ENCODE measurements around the gene PSAP. TPM values are rescaled to one million over a fixed set of nuclear protein-coding genes. Genes with fewer than 3 reads are reported as not detected.
A peak's percentile ranks its signal among the peaks of the same experiment; 100 is the strongest.
"Not testable (repeated sequence)": the region's sequence is repeated elsewhere in the genome, so short reads cannot be mapped to it uniquely, and the experiment has no call there.

PSAP gene
- total RNA-seq (ENCODE audit: insufficient read depth, low replicate concordance): 417 TPM

GRCh38 chr10:71850743-71851464 lies at the start of gene PSAP:
PSAP (minus strand) TSS chr10:71851251; CDS start chr10:71851221, 30 bp downstream.
- DNase-seq (ENCODE audit: low spot score): peak; percentile 99

DNA sequence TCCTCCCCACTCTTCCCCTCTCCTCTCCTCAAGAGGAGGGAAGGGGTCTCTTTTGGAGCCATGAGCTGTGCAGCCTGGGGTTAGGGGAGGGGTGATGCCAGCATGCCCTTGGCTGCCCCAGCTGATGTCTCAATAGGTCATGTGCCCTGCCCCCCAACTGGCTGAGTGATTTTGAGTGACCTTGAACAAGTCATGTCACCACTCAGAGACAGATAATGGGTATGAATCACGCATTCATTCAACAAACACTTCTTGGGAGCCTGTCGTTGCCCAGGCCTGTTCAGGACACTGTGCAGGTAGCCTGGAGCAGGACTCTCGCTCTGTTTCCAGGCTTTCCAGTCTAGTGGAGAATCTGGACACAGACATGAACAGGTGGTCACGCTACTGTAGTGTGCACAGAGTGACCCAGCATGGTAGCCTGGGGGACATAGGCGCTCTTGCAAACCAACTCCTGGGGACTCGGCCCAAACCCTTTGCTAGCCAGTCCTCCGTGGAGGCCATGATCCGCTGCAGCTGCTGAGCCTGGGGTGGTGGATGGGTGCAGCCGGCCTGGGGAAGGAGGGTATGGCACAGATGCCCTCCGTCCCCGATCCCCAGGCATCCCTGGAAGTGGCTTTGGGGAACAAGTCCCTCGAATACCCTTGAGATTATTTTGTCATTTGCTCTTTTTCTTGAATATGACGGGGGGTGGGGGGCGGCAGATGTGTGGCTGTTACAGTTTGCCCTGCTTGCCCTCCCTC lies 49.6 kb upstream of the PSAP start:
- DNase-seq (ENCODE audit: low spot score): no peak

DNA sequence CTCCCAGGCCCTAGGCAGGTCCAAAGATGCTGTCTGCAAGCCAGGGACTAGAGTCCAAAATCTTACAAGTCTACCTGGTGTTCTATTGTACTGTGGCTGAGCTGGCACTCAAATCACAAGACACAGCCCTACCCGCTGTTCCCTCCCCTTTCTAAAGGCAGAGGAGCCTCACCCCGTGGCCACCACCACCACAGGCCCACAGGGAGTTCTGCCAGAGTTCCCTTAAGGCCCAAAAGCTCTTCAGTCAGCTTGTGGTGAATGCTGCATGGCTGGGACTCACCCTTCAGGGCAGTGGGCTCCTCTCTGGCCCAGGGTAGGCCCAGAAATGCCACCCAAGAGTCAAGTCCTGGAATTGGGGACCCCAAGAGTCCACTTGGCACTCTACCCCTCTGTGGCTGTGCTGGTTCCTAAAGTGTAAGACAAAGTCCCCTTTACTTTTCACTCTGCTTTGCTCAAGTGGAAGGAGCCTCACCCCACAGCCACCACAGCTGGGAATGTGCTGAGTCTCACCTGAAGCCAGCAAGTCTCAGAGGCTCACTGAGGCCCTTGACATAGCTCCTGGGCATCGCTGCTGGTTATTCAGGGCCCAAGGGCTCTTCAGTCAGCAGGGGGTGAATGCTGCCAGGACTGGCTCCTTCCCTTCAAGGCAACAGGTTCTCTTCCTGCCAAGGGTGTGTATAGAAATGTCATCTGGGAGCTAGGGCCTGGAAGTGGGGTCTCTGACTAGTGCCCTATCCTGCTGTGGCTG lies 48.8 kb upstream of the PSAP start:
- no peak for DNase-seq (ENCODE audit: low spot score)

DNA sequence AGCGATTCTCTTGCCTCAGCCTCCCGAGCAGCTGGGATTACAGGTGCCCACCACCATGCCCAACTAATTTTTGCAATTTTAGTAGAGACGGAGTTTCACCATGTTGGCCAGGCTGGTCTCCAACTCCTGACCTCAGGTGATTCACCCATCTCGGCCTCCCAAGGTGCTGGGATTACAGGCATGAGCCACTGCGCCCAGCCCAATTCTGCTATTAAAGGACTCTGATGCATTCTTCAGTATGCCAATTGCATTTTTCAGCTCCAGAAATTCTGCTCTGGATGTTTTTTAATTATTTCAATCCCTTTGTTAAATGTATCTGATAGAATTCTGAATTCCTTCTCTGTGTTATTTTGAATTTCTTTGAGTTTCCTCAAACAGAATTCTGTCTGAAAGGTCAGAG lies 47.3 kb upstream of the PSAP start:
- not testable (repeated sequence) for DNase-seq (ENCODE audit: low spot score)

DNA sequence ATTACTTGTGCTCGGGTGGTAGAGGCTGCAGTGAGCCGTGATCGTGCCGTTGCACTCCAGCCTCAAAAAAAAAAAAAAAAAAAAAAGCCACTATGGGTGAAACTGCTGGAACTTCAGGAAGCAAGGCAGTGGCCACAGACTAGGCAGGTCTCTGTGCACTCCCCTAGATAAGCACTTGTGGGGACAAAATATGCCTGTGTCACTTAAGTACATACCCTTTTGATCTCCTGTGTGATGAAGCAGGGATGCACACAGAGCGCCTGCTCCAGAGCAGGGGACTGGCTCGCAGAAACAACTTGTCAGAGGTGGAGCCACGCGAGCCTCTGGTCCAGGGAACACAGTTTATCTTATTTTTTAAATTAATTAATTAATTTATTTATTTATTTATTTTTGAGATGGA lies 42.9 kb upstream of the PSAP start:
- DNase-seq (ENCODE audit: low spot score): no peak

DNA sequence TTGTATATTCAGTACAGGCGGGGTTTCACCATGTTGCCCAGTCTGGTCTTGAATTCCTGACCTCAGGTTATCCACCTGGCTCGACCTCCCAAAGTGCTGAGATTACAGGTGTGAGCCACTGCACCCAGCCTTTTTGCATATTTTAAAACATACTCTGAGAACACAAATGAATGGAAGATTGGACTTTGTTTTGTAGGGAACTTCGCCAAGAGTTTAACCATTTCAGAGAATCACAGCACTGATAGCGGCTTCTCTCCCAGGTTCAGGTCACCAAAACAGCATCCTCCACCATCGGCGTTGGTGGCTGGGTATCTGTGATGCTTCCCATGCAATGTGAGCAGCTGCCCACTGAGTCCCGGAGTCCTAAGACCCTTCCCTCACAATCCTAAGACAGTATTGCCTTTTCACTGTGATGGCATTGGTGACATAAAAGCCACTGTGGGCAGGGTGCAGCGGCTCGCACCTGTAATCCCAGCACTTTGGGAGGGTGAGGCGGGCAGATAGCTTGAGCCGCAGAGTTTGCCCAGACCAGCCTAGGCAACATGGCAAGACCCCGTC lies 42.3 kb upstream of the PSAP start:
- DNase-seq (ENCODE audit: low spot score): no peak

- no peak for DNase-seq (ENCODE audit: low spot score)
Measured at GRCh38 chr10:71891437-71891836, 40.4 kb upstream of the PSAP start.

DNA sequence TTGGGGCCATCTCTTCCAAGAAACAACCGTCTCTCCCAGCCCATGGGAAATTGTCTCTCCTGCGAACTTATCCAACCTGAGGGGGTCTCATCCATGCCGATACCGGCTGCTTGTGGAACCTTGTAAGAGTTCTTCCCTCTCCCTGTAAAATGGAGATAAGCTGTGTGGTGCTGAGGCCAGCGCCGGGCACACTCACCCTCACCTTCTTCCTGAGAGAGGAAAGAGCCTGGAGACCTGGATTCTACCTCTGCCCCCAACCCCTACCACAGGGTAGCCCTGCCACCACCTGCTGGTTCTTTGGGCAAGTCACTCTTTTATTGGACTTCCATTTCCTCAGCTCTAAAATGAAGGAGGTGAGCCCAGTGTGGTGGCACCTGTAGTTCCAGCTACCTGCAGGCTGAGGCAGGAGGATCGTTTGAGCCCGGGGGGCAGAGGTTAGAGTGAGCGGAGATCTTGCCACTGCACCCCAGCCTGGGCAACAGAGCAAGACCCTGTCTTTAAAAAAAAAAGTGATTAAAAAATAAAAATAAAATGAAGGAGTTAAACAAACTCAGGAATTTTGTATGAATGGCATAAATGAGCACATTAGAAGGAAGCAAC lies 38.4 kb upstream of the PSAP start:
- no peak for DNase-seq (ENCODE audit: low spot score)

GRCh38 chr10:71888623-71889387 lies 37.8 kb upstream of the PSAP start:
- DNase-seq (ENCODE audit: low spot score): peak; percentile 92

DNA sequence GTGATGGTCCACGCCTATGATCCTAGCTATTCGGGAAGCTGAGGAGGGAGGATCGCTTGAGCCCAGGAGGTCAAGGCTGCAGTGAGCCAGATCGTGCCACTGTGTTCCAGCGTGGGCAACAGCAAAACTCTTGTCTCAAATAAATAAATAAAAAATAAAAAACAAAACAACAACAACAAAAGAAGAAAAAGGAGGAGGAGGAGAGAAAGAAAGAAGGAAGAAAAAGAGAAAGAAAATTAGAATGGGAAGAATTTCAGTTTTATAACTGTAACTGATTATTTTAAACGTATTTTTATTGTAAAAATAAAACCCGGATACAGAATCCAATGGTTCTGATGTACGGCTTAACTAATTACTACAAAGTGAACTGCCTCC lies 37.2 kb upstream of the PSAP start:
- no peak for DNase-seq (ENCODE audit: low spot score)

- DNase-seq (ENCODE audit: low spot score): no peak
Measured at GRCh38 chr10:71887743-71888142, 36.7 kb upstream of the PSAP start.

DNA sequence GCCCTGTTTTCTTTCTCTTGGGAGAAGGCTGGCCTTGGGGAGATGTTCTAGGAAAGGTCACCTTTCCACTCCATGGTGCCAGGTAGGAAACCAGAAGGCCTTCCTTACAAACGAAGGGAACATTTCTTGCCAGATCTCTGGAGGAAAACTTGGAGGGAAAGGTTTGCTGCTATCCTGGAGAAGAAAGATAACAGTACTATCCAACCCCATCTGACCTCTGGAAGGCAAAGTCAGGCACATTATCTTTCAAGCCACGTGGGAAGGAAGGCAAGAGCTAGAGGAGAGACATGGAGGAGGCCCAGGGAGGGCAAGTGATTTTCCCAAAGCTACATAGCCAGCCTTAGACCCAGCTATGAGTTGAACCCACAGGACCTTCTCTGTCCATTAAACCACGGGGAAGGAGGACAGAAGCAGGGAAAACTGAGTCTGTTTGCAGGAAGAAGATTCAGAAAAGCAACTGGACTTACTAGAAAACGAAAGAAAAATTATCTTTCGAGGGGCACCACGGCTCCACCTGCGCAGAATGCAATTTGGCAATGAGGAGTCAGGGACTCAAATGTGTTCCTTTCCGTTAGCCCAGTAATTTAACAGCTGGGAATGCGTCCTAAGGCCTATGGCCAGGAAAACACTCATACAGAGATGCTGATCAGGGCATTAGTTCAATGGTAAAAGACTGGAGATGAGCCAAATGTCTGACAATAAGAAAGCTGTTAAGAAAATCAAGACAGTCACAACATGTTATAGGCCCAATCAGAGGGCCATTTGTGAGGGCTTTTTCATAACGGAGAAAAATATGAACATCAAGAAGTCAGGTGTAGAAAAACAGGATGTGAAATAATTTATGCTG lies 32.0 kb upstream of the PSAP start:
- DNase-seq (ENCODE audit: low spot score): no peak

GRCh38 chr10:71881647-71882355 lies 30.8 kb upstream of the PSAP start:
- DNase-seq (ENCODE audit: low spot score): no peak

GRCh38 chr10:71881307-71881624 lies 30.2 kb upstream of the PSAP start:
- DNase-seq (ENCODE audit: low spot score): not testable (repeated sequence)

DNA sequence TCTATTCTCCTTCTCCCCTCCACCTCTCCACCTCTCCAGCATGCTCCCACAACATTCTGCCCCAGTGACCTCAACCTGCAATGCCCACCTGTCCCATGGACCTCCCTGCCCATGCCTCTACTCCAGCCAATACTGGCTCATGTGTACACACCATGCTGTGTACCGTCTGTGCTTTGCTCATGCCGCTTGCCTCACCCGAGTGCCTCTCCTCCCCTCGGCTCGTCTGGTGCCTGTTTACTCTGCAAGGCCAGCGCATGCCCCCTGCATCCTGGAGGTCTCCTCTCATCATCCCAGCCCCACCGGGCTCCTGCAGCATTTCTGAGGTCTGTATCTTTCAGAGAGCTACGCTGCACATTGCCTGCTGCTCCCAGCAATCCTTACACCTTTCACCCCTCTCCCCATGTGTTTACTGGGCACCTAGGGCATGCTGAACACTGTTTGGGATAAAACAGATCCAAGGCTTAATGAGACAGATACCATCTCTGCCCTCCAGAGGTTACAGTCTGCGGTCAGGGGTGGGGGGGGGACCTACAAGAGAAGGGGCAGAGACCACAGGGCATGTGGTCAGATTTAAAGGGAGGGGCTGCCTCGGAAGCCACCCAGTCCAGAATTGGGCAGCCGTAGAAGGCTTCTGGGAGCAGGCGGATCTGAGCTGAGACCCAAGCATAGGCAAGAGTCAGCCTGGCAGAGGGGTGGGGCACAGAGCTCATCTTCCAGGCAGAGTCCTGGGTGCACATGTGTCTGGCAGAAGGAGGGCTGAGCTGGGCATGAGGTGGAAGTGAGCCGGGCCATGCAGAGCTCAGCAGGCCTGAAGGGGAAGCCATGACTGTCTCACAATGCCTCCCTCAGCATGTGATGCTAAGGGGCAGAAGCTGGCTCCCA lies 29.6 kb upstream of the PSAP start:
- DNase-seq (ENCODE audit: low spot score): no peak

- no peak for DNase-seq (ENCODE audit: low spot score)
Measured at GRCh38 chr10:71878327-71879034, 27.4 kb upstream of the PSAP start.

- no peak for DNase-seq (ENCODE audit: low spot score)
Measured at GRCh38 chr10:71877821-71878220, 26.8 kb upstream of the PSAP start.
